Measurements from ENCODE around the gene CAMK1D.

DNA sequence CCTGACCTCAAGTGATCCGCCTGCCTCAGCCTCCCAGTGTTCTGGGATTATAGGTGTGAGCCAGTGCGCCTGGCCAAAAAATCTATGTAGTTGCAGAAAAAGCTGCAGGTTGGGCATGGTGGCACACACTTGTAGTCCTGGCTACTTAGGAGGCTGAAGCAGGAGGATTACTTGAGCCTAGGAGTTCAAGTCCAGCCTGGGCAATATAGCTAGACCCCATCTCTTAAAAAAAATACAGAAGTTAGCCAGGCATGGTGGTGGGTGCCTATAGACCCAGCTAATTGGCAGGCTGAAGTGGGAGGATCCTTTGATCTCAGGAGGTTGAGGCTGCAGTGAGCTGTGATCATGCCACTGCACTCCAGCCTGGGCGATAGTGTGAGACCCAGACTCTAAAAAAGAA, 24.8 kb upstream of the CAMK1D start:
- TF ChIP-seq NFATC4 (CRISPR knock-in tag; IDR thresholded peaks at IDR 0.05) (no peak), CTCF (IDR thresholded peaks at IDR 0.05) (no peak), ZNF532 (CRISPR knock-in tag; IDR thresholded peaks at IDR 0.05; ENCODE audit: borderline replicate concordance) (no peak), CBFB (CRISPR knock-in tag; IDR thresholded peaks at IDR 0.05; ENCODE audit: low read depth) (no peak), KAT7 (CRISPR knock-in tag; IDR thresholded peaks at IDR 0.05; ENCODE audit: borderline replicate concordance) (no peak), ARID4B (CRISPR knock-in tag; IDR thresholded peaks at IDR 0.05; ENCODE audit: borderline replicate concordance) (no peak), ZNF423 (CRISPR knock-in tag; IDR thresholded peaks at IDR 0.05) (no peak)
- TF ChIP-seq, protein P1, sequence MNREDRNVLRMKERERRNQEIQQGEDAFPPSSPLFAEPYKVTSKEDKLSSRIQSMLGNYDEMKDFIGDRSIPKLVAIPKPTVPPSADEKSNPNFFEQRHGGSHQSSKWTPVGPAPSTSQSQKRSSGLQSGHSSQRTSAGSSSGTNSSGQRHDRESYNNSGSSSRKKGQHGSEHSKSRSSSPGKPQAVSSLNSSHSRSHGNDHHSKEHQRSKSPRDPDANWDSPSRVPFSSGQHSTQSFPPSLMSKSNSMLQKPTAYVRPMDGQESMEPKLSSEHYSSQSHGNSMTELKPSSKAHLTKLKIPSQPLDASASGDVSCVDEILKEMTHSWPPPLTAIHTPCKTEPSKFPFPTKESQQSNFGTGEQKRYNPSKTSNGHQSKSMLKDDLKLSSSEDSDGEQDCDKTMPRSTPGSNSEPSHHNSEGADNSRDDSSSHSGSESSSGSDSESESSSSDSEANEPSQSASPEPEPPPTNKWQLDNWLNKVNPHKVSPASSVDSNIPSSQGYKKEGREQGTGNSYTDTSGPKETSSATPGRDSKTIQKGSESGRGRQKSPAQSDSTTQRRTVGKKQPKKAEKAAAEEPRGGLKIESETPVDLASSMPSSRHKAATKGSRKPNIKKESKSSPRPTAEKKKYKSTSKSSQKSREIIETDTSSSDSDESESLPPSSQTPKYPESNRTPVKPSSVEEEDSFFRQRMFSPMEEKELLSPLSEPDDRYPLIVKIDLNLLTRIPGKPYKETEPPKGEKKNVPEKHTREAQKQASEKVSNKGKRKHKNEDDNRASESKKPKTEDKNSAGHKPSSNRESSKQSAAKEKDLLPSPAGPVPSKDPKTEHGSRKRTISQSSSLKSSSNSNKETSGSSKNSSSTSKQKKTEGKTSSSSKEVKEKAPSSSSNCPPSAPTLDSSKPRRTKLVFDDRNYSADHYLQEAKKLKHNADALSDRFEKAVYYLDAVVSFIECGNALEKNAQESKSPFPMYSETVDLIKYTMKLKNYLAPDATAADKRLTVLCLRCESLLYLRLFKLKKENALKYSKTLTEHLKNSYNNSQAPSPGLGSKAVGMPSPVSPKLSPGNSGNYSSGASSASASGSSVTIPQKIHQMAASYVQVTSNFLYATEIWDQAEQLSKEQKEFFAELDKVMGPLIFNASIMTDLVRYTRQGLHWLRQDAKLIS (CRISPR knock-in tag; IDR thresholded peaks at IDR 0.05; ENCODE audit: borderline replicate concordance), result no peak
- TF ChIP-seq, protein P2, sequence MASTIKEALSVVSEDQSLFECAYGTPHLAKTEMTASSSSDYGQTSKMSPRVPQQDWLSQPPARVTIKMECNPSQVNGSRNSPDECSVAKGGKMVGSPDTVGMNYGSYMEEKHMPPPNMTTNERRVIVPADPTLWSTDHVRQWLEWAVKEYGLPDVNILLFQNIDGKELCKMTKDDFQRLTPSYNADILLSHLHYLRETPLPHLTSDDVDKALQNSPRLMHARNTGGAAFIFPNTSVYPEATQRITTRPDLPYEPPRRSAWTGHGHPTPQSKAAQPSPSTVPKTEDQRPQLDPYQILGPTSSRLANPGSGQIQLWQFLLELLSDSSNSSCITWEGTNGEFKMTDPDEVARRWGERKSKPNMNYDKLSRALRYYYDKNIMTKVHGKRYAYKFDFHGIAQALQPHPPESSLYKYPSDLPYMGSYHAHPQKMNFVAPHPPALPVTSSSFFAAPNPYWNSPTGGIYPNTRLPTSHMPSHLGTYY (CRISPR knock-in tag; IDR thresholded peaks at IDR 0.05), result no peak

All from WTC11 (cell line).